Amniotic stem cell (primary cell): ENCODE data around the gene UFD1.

ENCODE experiments used
- DNase-seq: peaks from one replicate; lab custom pipeline; 2025; lab: John Stamatoyannopoulos, UW

The UFD1 gene

GRCh38 chr22:19515654-19516377 is 36.8 kb upstream of the UFD1 start:
- no peak for DNase-seq

- no peak for DNase-seq
Measured at GRCh38 chr22:19514831-19515565, 36.0 kb upstream of the UFD1 start.

GRCh38 chr22:19513823-19514222 is 34.8 kb upstream of the UFD1 start:
- DNase-seq = no peak

GRCh38 chr22:19510919-19511341 is 31.9 kb upstream of the UFD1 start:
- no peak for DNase-seq

- no peak for DNase-seq
Measured at GRCh38 chr22:19509923-19510322, 30.9 kb upstream of the UFD1 start.

GRCh38 chr22:19509191-19509590 is 30.2 kb upstream of the UFD1 start:
- DNase-seq = no peak

GRCh38 chr22:19508024-19508776 is 29.2 kb upstream of the UFD1 start:
- no peak for DNase-seq

- no peak for DNase-seq
Measured at GRCh38 chr22:19507534-19507861, 28.5 kb upstream of the UFD1 start.

- DNase-seq = no peak
Measured at GRCh38 chr22:19506212-19506611, 27.2 kb upstream of the UFD1 start.

GRCh38 chr22:19505735-19506126 is 26.7 kb upstream of the UFD1 start:
- no peak for DNase-seq

GRCh38 chr22:19504900-19505734 is 26.1 kb upstream of the UFD1 start:
- no peak for DNase-seq

- no peak for DNase-seq
Measured at GRCh38 chr22:19503869-19504268, 24.9 kb upstream of the UFD1 start.

- DNase-seq = no peak
Measured at GRCh38 chr22:19503367-19503766, 24.4 kb upstream of the UFD1 start.

- DNase-seq = no peak
Measured at GRCh38 chr22:19501897-19502447, 23.0 kb upstream of the UFD1 start.

GRCh38 chr22:19499880-19500242 is 20.9 kb upstream of the UFD1 start:
- DNase-seq = no peak

GRCh38 chr22:19499236-19499879 is 20.4 kb upstream of the UFD1 start:
- DNase-seq = no peak

- no peak for DNase-seq
Measured at GRCh38 chr22:19498866-19499190, 19.8 kb upstream of the UFD1 start.

GRCh38 chr22:19498154-19498865 is 19.3 kb upstream of the UFD1 start:
- DNase-seq = no peak

- no peak for DNase-seq
Measured at GRCh38 chr22:19497245-19497644, 18.3 kb upstream of the UFD1 start.

GRCh38 chr22:19496324-19496630 is 17.3 kb upstream of the UFD1 start:
- DNase-seq = no peak
